ENCODE data around the gene JAZF1. TPM values are rescaled to one million over a fixed set of nuclear protein-coding genes. Genes with fewer than 3 reads are reported as not detected.

JAZF1 gene
- total and polyA plus RNA-seq, 10 of the 15 experiments (the other 5 are each of a cell fraction or from before 2014, with no cell fraction given): 0.04 to 0.82 (median 0.15) TPM; not detected in 3

GRCh38 chr7:28064437-28064836 lies 116.2 kb downstream of the JAZF1 start:
- ChIA-PET POLR2A (no interaction called here), SMC1A (ENCODE audit: uncharacterized antibody, unreplicated experiment) (interaction anchor here (1.0 to 1.3 kb wide), 2 partner anchors 30 to 32 kb away, joined by 3 to 4 read pairs; no protein-coding TSS in a partner anchor), RAD21 (ENCODE audit: unreplicated experiment) (no interaction called here), CTCF (interaction anchor here (3.8 to 9.1 kb wide), 2 partner anchors 13 to 32 kb away, joined by 18 to 126 read pairs; no protein-coding TSS in a partner anchor)
- no peaks in the 10 kb centered on the region for H3K36me3 ChIP-seq (ENCODE audit: control insufficient read depth in 2 of 2, insufficient read depth in 2 of 2, low read length in 1 of 2)
- intact Hi-C loops (cut with micrococcal nuclease; ENCODE audit: unreplicated experiment) (no loop called here), in situ Hi-C loops (cut with MboI) (no loop called here)
- H4K20me1 ChIP-seq (ENCODE audit: control insufficient read depth, insufficient read depth): no peaks in the 10 kb centered on the region
- H3K9me3 ChIP-seq (replicated peaks; ENCODE audit: control insufficient read depth, insufficient read depth, low read length): no peaks in the 10 kb centered on the region
- no peaks in the 10 kb centered on the region for H3K4me1 ChIP-seq (ENCODE audit: control insufficient read depth, insufficient read depth, low read length)
- no peak for FAIRE-seq
- ATAC-seq: no peak
- H3K4me3 ChIP-seq: no peak overlapping the region
- TF ChIP-seq MXI1 (IDR thresholded peaks at IDR 0.05; ENCODE audit: low read depth, low read length): no peak
- no peak for TF ChIP-seq RUNX3 (IDR thresholded peaks at IDR 0.05; ENCODE audit: low read length)
- no peak for TF ChIP-seq CEBPZ (IDR thresholded peaks at IDR 0.05; ENCODE audit: low read depth, low read length)
- H3K27ac ChIP-seq (ENCODE audit: control insufficient read depth, insufficient read depth): no peak overlapping the region
- no peaks in the 10 kb centered on the region for H3K79me2 ChIP-seq (ENCODE audit: control insufficient read depth, insufficient read depth, low read length)
- no peak for DNase-seq (ENCODE audit: low read depth, low spot score)
- H3K9ac ChIP-seq (ENCODE audit: control insufficient read depth, insufficient read depth, low read length): no peak overlapping the region
- no peak overlapping the region for H2AFZ ChIP-seq (ENCODE audit: control insufficient read depth, low read depth, low read length)
- BruUV-seq (replicated peaks): no TSS peak
- no peak overlapping the region for H3K4me2 ChIP-seq (ENCODE audit: control insufficient read depth, insufficient read depth)
- peaks cover 1% of the 10 kb centered on the region in 2 experiments; a peak in 2 of 4 replicates for H3K27me3 ChIP-seq (replicated peaks in 1 of 2; ENCODE audit: control insufficient read depth in 2 of 2, insufficient read depth in 2 of 2, low read length in 1 of 2)
